Right forelimb (tissue), 1 donor: Measurements from ENCODE around the gene SLC6A6.

ENCODE experiments used
- DNase-seq: peaks from one replicate; pipeline ENCODE4 v3.0.0-alpha.2; 2018

The SLC6A6 gene

DNA sequence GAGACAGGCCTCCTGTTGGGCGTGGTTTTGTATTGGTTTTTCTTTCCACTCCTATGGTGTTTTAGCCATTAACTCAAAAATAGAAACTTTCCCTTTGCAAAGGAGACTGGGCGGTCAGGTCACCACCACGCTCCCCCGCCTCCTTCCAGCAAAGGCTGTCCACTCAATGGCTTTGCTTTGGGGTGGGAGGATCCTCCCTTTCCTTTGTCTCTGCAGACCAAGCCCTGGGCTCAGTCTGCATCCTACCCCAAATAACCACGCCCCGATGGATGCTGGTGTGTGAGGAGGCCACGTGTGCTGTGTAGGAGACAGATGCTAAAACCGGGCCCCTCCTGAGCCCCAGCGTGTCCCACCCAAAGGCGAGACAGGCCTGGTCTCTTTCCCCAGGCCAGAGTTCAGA is 69.3 kb downstream of the SLC6A6 start:
- no peak for DNase-seq

GRCh38 chr3:14472471-14473351 is 70.3 kb downstream of the SLC6A6 start:
- no peak for DNase-seq

DNA sequence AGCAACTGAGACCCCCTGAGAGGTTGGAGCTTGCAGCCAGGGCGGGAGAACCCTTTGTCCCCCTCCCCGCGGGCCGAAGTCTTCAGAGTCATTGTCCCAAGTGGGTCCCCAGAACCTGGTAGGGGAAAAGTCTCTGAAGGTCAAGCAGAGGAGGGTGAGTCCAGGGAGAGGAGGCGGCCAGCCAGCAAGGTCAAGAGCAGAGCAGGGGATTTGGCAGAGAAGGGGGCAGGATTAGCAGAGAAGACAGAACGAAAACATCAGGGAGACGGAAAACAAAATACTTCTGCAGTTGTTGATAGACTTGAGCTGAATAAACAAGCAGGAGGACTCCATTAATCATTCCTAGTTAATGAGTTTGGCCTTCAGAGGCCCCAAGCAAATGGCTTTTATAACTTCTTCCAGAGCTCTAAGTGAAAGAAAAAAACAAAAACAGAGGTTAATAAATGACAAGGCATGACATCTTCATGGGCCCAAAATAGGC is 71.0 kb downstream of the SLC6A6 start:
- no peak for DNase-seq

- no peak for DNase-seq
These were observed 72.1 kb downstream of the SLC6A6 start for GRCh38 chr3:14474363-14475081.

GRCh38 chr3:14475621-14476020 is 73.2 kb downstream of the SLC6A6 start:
- DNase-seq = no peak

- DNase-seq = no peak
These were observed 74.3 kb downstream of the SLC6A6 start for GRCh38 chr3:14476583-14477265.

GRCh38 chr3:14477311-14477935 is 75.0 kb downstream of the SLC6A6 start:
- no peak for DNase-seq

GRCh38 chr3:14478956-14479550 is 76.6 kb downstream of the SLC6A6 start:
- no peak for DNase-seq

DNA sequence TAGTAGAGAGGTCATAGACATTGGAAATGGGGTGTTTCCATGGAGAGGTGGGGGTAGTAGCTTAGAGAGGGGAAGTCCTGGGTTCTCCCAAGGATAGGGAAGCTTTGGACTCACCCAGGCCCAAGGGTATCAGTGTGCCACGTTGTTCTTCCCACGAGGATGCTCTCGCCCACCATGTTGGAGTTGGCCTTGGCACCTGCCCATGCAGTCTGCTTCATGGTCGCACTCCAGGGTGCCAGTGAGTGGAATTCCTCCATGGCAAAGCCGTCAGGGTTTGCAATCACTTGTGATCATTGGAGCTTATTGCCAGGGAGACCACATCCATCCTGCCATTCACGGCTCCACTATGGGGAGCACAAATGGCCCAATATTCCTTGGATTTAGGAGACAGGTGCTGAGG is 77.2 kb downstream of the SLC6A6 start:
- DNase-seq = no peak

- DNase-seq = no peak
These were observed 78.0 kb downstream of the SLC6A6 start for GRCh38 chr3:14480207-14481017.

DNA sequence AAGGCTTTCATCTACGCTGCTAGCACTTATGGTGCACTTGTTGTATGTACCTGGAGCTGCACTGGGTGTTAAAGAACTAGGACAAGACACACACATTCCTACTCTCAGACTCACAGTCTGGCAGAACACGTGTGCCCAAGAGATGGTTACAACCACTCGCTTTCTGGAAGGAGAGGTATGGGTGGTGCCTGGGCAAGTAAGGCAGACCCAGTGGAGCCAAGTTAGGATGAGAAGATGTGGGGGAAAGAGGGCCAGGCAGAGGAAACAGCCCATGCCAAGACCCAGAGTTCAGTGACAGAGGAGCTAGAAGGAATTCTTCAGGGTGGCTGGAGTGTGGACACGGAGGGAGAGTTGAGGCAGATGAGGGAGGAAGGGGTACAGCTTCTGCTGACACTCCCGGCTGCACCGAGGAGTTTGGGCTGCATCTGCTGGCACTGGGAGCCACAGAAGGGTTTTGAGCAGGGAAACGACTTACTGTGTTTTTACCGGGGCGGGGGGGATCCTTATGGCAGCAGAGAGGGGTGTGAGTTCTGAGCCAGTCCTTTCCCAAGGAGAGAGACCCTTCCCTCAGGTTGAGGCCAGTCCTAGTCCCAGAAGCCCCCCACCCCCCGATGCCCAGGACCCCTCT is 78.7 kb downstream of the SLC6A6 start:
- no peak for DNase-seq

DNA sequence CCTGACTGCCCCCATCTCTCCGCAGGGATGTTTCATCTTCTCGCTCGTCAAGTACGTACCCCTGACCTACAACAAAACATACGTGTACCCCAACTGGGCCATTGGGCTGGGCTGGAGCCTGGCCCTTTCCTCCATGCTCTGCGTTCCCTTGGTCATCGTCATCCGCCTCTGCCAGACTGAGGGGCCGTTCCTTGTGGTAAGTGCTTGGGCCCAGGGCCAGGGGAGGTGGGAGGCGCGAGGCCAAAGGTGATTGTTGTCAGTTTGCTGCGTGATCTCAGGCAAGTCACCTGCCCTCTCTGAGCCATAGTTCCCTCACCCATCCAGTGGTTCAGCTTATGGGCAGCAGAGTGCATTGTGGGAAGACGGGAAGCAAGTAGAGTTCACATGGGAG is 79.2 kb downstream of the SLC6A6 start:
- DNase-seq = no peak

- DNase-seq = no peak
These were observed 79.9 kb downstream of the SLC6A6 start for GRCh38 chr3:14482271-14482721.

- DNase-seq = no peak
These were observed 80.9 kb downstream of the SLC6A6 start for GRCh38 chr3:14483286-14483685.

- no peak for DNase-seq
These were observed 82.3 kb downstream of the SLC6A6 start for GRCh38 chr3:14484741-14485140.

DNA sequence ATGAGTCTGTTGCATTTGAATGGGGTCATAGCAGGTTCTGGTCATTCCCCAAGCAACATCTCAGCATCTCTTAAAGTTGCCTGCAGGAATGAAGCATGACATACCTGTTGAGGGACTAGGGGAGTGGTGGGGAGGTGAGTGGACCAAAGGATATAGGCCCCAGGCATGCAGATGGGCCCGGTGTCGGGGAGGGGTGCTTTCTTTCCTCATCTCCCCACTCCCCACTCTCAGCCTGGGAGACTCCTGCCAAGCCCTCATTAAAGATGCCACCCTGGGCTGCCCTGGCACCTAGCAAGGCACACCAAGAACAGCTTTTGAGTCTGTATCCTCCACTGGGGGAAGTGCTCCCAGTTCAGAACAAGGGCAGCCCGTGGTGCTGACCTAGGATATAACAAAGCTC is 83.6 kb downstream of the SLC6A6 start:
- DNase-seq = no peak

DNA sequence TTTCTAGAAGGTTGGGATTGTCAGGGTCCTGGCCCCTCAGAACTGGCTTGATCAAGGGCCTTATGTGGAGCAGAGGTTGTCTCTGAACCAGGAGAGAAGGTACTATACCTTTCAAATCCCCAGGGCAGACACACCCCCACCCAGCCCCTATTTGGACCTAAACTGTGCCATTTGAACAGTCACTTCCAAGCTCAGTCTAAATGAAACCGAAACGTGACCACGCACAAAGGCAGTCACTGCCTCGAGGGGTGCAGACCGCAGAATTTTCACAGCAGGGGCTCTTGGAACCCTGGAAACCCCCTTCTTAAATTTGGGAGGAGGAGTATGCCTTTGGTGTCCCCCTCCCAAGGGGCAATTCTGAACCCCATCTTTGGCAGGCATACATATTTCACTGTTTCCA is 84.1 kb downstream of the SLC6A6 start:
- DNase-seq = no peak

DNA sequence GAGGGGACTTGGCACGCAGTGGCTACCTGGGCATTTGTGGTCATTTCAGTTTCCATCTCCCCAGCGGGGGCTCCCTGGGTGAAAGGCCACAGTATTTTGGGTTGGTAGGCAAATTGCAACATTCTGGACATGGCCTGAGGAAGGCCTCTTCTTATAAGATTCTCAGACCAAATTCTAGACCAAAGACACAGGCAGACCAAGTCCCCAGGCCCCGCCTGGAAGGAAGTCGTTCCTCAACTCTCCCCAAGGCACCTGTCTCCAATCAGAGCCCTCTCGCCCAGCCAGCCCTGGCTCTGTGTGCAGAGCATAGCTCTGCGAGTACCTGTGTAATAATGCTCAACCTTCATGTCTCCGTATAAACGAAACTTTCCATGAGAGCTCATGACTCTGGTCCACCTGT is 84.7 kb downstream of the SLC6A6 start:
- DNase-seq = no peak

DNA sequence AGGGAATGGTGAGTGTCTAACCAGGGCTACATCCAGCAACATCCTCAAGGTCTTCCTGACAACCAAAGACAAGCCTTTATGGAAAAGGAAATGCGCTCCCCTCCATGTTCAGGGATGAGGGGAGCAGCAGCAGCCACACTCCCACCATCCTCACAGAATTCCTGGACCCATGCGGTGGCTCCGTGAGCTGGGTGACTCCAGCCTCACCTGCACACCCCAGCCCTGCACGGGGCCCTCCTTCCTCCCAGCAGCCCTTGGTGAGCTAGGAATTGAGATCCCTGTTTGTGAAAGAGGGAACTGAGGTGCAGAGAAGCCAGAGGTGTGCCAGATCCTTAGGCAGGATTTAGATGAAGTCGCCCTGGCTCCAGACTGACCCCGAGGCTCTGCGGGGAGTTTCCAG is 85.4 kb downstream of the SLC6A6 start:
- no peak for DNase-seq

GRCh38 chr3:14488286-14489041 is 86.1 kb downstream of the SLC6A6 start:
- no peak for DNase-seq
